Endodermal cell (in vitro differentiated cells): ENCODE results near the gene AGPS. TPM values are rescaled to one million over a fixed set of nuclear protein-coding genes. Genes with fewer than 3 reads are reported as not detected.

Source experiments
- DNase-seq: peaks from one replicate; pipeline ENCODE4 v3.0.0-alpha.2; 2017
- H3K27ac ChIP-seq: 2 replicates; pipeline ENCODE4 v1.5.1; 2013; ENCODE audit warnings: mild to moderate bottlenecking, low read depth, low read length, moderate library complexity
- H3K27me3 ChIP-seq: 2 replicates; pipeline ENCODE4 v1.6.1; 2013; ENCODE audit warnings: mild to moderate bottlenecking, low read length, moderate library complexity; ENCODE audit not compliant: insufficient read depth, control insufficient read depth, poor library complexity, severe bottlenecking
- H3K36me3 ChIP-seq: 2 replicates; pipeline ENCODE4 v1.7.0; 2013; ENCODE audit warnings: mild to moderate bottlenecking, low read length, moderate library complexity; ENCODE audit not compliant: control insufficient read depth, insufficient read depth
- H3K4me1 ChIP-seq: one replicate; pipeline ENCODE4 v1.7.0; 2013; ENCODE audit warnings: low read length; ENCODE audit not compliant: control insufficient read depth, insufficient read depth
- H3K4me3 ChIP-seq: 2 replicates; pipeline ENCODE4 v1.5.1; 2013; ENCODE audit warnings: mild to moderate bottlenecking, low read length, moderate library complexity
- H3K9ac ChIP-seq: 2 replicates; pipeline ENCODE4 v1.6.1; 2013; ENCODE audit warnings: mild to moderate bottlenecking, low read length, moderate library complexity; ENCODE audit not compliant: poor library complexity, severe bottlenecking; ENCODE audit errors: extremely low read depth
- H3K9me3 ChIP-seq: 2 replicates; pipeline ENCODE4 v1.6.1; 2013; ENCODE audit warnings: mild to moderate bottlenecking, low read length, moderate library complexity; ENCODE audit not compliant: control insufficient read depth
- H3K27ac Mint-ChIP-seq: 2 replicates; pipeline ENCODE4 v1.8.0; 2020; ENCODE audit warnings: mixed read lengths
- H3K27me3 Mint-ChIP-seq: 2 replicates; pipeline ENCODE4 v1.8.0; 2021; ENCODE audit warnings: mild to moderate bottlenecking, mixed read lengths; ENCODE audit not compliant: insufficient read depth
- H3K36me3 Mint-ChIP-seq: 2 replicates; pipeline ENCODE4 v1.8.0; 2020; ENCODE audit warnings: low read depth, mixed read lengths
- H3K4me1 Mint-ChIP-seq: 2 replicates; pipeline ENCODE4 v1.8.0; 2020; ENCODE audit warnings: mixed read lengths
- H3K4me3 Mint-ChIP-seq: 2 replicates; pipeline ENCODE4 v1.8.0; 2020; ENCODE audit warnings: mild to moderate bottlenecking, moderate library complexity, mixed read lengths
- H3K9me3 Mint-ChIP-seq: 2 replicates; pipeline ENCODE4 v1.8.0; 2020; ENCODE audit warnings: mild to moderate bottlenecking, mixed read lengths
- WGBS, 2 experiments: methylation state at CpG; one replicate each; pipeline versions ENCODE4 v1.1.5 to v1.1.7; 2013; ENCODE audit warnings: missing lambda C conversion rate in 2 of 2, mixed read lengths in 1 of 2; ENCODE audit not compliant: insufficient coverage in 1 of 2, insufficient read length in 1 of 2; 5-methylcytosine and 5-hydroxymethylcytosine counted together
- total RNA-seq, 2 donors: library from RNA; stranded (reverse); fragmentation: NEBNext Ultra II Directional in 1 of 2; extraction: Animal tissue kit (Norgen Biotek cat#: 25700) in 1 of 2; gene quantifications; 2 replicates in 1 of 2; 3 replicates in 1 of 2; pipeline ENCODE4 v1.2.1, GENCODE V29; 2021
- TF ChIP-seq, protein P1 (sequence below): fragments of 200-600 bp; sonication (generic); conservative IDR thresholded peaks from 2 replicates; pipeline ENCODE4 v1.5.0; 2021; ENCODE audit warnings: antibody characterized with exemption, mild to moderate bottlenecking

The AGPS gene
- total RNA-seq, 2 donors from 2014 or later = 76.8 to 86.1 TPM

DNA sequence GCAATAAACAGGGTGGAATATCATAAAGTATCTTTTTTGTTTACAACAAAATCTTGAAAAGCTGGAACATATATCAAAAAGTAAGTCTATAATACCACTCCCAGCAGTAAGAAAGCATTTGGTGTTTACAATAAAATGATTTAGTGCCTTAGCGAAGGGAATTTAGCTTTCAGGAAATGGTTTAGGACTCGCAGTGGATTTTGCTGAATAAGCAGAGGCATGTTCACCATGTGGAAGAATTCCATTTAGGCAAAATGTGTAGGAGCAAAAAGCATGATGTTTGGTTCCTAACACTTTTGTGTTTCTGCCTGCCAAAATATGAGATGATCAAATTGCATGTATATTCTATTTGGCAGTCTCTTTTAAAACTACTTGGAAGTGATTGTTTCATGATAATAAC lies 163.6 kb downstream of the AGPS start:
- no peak overlapping the region for H3K9ac ChIP-seq
- Mint-ChIP-seq H3K27me3 (no peaks in the 10 kb centered on the region), H3K4me1 (no peaks in the 10 kb centered on the region), H3K36me3 (peaks cover 5% of the 10 kb centered on the region), H3K27ac (no peak overlapping the region), H3K4me3 (no peak overlapping the region), H3K9me3 (peaks cover 31% of the 10 kb centered on the region)
- H3K4me3 ChIP-seq = no peak overlapping the region
- no peak for DNase-seq
- WGBS, 2 experiments = 95% methylated on average over 2 of the region's 2 CpGs; no CpG with 5 or more reads in 1 of the 2 experiments
- no peaks in the 10 kb centered on the region for H3K27me3 ChIP-seq
- peaks cover 20% of the 10 kb centered on the region for H3K9me3 ChIP-seq
- TF ChIP-seq, protein P1, sequence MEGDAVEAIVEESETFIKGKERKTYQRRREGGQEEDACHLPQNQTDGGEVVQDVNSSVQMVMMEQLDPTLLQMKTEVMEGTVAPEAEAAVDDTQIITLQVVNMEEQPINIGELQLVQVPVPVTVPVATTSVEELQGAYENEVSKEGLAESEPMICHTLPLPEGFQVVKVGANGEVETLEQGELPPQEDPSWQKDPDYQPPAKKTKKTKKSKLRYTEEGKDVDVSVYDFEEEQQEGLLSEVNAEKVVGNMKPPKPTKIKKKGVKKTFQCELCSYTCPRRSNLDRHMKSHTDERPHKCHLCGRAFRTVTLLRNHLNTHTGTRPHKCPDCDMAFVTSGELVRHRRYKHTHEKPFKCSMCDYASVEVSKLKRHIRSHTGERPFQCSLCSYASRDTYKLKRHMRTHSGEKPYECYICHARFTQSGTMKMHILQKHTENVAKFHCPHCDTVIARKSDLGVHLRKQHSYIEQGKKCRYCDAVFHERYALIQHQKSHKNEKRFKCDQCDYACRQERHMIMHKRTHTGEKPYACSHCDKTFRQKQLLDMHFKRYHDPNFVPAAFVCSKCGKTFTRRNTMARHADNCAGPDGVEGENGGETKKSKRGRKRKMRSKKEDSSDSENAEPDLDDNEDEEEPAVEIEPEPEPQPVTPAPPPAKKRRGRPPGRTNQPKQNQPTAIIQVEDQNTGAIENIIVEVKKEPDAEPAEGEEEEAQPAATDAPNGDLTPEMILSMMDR = no peak
- no peaks in the 10 kb centered on the region for H3K36me3 ChIP-seq
- no peaks in the 10 kb centered on the region for H3K4me1 ChIP-seq
- H3K27ac ChIP-seq = no peak overlapping the region

DNA sequence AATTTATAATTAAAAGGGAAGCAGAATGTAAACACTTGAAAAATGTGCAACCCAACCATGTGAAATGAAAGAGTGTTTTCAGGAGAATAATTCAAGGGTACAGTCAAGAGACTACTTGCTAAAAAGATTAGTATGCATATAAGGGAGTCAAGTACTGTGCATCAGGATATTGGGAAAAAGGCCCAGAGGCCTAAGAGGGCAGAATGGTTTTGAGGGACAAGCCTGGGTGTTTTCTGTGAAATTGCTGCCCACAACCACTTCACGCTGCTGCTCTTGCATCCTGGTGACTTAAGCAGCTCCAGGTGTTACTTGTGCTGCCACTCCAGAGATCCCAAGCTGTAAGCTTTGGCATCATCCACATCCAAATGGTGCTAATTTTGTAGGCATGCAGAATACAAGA lies 165.2 kb downstream of the AGPS start:
- peaks cover 34% of the 10 kb centered on the region for H3K9me3 Mint-ChIP-seq
- Histone ChIP-seq H3K9me3 (peaks cover 20% of the 10 kb centered on the region), H3K9ac (no peak overlapping the region), H3K4me3 (no peak overlapping the region), H3K4me1 (no peaks in the 10 kb centered on the region), H3K36me3 (no peaks in the 10 kb centered on the region), H3K27me3 (no peaks in the 10 kb centered on the region), H3K27ac (no peak overlapping the region)
- H3K36me3 Mint-ChIP-seq = peaks cover 9% of the 10 kb centered on the region
- WGBS, 2 experiments = 92 to 93% methylated on average over 1 of the region's 1 CpG
- DNase-seq = no peak
- H3K27ac Mint-ChIP-seq = no peak overlapping the region
- no peaks in the 10 kb centered on the region for H3K27me3 Mint-ChIP-seq
- no peak overlapping the region for H3K4me3 Mint-ChIP-seq
- TF ChIP-seq, protein P1 = no peak
- H3K4me1 Mint-ChIP-seq = no peaks in the 10 kb centered on the region

DNA sequence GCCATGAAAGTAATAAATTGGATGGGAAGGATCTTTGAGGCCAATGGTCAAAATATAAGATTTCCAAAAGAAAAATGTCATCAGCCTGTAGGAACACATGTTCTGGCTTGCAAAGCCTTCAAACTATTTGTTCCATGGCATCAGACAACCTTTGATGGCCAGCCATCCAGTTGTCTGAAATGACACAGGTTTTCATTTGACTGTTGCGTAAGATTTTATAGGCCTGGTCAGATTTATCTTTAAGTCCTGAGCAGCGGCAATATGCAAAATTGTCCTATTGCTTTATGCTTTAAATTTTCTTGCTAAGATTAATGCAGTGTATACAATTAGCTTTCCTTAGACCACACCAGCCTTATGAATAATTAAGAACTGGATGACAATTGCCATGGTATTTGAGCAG lies 167.1 kb downstream of the AGPS start:
- H3K27ac Mint-ChIP-seq = no peak overlapping the region
- Histone ChIP-seq H3K4me3 (no peak overlapping the region), H3K9ac (no peak overlapping the region), H3K9me3 (peaks cover 20% of the 10 kb centered on the region), H3K36me3 (no peaks in the 10 kb centered on the region), H3K27me3 (no peaks in the 10 kb centered on the region), H3K4me1 (no peaks in the 10 kb centered on the region), H3K27ac (no peak overlapping the region)
- TF ChIP-seq, protein P1 = no peak
- WGBS, 2 experiments = 94 to 100% methylated on average over 1 to 2 of the region's 2 CpGs
- no peak overlapping the region for H3K4me3 Mint-ChIP-seq
- no peak for DNase-seq
- peaks cover 34% of the 10 kb centered on the region for H3K9me3 Mint-ChIP-seq
- no peaks in the 10 kb centered on the region for H3K27me3 Mint-ChIP-seq
- H3K36me3 Mint-ChIP-seq = peaks cover 9% of the 10 kb centered on the region
- H3K4me1 Mint-ChIP-seq = no peaks in the 10 kb centered on the region
